Ishikawa (cell line): ENCODE data around the gene PHF14.

ENCODE experiments used
- CREB1 ChIP-seq: IDR thresholded peaks from 2 replicates; pipeline ENCODE4 v1.6.1; 2012; ENCODE audit warnings: low read depth
- EP300 ChIP-seq: IDR thresholded peaks from 2 replicates; pipeline ENCODE4 v1.6.1; 2012; ENCODE audit warnings: borderline replicate concordance
- NFIC ChIP-seq: IDR thresholded peaks from 2 replicates; pipeline ENCODE4 v1.6.1; 2012

- no peak for TF ChIP-seq EP300
- no peak for TF ChIP-seq CREB1
- no peak for TF ChIP-seq NFIC
Observed at GRCh38 chr7:10956528-10956927, 17.1 kb upstream of the PHF14 start.
